Large intestine (tissue), 3 donors: ENCODE measurements around the gene IFNA14. TPM values are rescaled to one million over a fixed set of nuclear protein-coding genes. Genes with fewer than 3 reads are reported as not detected.
"Not testable (repeated sequence)": the region's sequence is repeated elsewhere in the genome, so short reads cannot be mapped to it uniquely, and the experiment has no call there.

Experiments used
- DNase-seq, 2 donors: peaks; one replicate each; pipeline versions ENCODE4 v3.0.0 to v3.0.0-alpha.2; 2013
- H3K27ac ChIP-seq: one replicate; pipeline ENCODE4 v1.5.1; 2013; ENCODE audit warnings: low read length
- H3K27me3 ChIP-seq: 2 replicates; pipeline ENCODE4 v1.6.1; 2013; ENCODE audit warnings: low read length; ENCODE audit not compliant: control insufficient read depth, insufficient read depth
- H3K36me3 ChIP-seq: 2 replicates; pipeline ENCODE4 v1.6.1; 2013; ENCODE audit warnings: low read length; ENCODE audit not compliant: control insufficient read depth, insufficient read depth
- H3K4me1 ChIP-seq: one replicate; pipeline ENCODE4 v1.6.1; 2013; ENCODE audit warnings: low read length; ENCODE audit not compliant: control insufficient read depth, insufficient read depth
- H3K4me3 ChIP-seq: one replicate; pipeline ENCODE4 v1.5.1; 2013; ENCODE audit warnings: low read length
- H3K9me3 ChIP-seq: one replicate; pipeline ENCODE4 v1.6.1; 2013; ENCODE audit warnings: mild to moderate bottlenecking, low read depth, low read length, moderate library complexity; ENCODE audit not compliant: control insufficient read depth
- WGBS: methylation state at CpG from one replicate; pipeline ENCODE4 v1.1.5; 2013; ENCODE audit warnings: low lambda C conversion rate; ENCODE audit not compliant: insufficient coverage; 5-methylcytosine and 5-hydroxymethylcytosine counted together
- polyA plus RNA-seq: library from polyadenylated mRNA; unstranded; fragments of 120-200 nt; gene quantifications from one replicate; pipeline ENCODE4 v1.2.1, GENCODE V29; 2013

The IFNA14 gene
- polyA plus RNA-seq, 1 donor: not detected

DNA sequence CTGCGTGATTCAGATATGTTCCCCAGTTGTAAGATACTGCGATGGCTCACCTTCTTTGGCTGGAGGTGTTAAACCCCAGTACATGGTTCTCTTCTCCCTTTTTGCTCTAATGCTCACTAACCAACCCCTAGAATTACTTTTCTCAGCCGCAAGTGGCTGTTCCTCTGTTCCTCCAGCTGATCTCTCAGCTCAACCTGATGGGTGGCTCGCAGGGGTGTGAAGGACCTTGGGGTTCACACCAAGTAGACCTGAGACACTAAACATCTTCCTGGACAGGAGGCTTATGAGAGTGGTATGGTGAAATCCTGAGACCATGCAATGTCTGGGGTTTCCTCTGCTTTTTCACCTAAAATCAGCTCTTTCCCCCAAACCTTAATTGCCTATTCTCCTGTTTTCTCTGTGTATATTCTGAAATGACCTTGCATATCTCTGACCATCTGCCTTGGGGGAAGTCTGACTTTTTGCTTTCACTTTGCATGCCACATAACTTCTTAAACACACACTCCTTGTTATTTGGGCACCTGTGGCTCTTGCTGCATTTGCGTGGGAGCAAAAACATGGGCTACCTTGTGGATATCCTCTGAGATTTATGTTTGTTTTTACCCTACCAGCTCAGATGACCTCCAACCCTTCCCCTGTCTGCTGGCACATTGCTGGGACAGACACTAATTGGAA lies 15.9 kb upstream of the IFNA14 start:
- Histone ChIP-seq H3K36me3 (no peaks in the 10 kb centered on the region), H3K4me3 (no peak overlapping the region), H3K9me3 (no peaks in the 10 kb centered on the region), H3K27me3 (peaks cover 3% of the 10 kb centered on the region), H3K4me1 (no peaks in the 10 kb centered on the region), H3K27ac (no peak overlapping the region)
- no CpG with 5 or more reads among the region's 5 CpGs for WGBS
- no peak for DNase-seq

DNA sequence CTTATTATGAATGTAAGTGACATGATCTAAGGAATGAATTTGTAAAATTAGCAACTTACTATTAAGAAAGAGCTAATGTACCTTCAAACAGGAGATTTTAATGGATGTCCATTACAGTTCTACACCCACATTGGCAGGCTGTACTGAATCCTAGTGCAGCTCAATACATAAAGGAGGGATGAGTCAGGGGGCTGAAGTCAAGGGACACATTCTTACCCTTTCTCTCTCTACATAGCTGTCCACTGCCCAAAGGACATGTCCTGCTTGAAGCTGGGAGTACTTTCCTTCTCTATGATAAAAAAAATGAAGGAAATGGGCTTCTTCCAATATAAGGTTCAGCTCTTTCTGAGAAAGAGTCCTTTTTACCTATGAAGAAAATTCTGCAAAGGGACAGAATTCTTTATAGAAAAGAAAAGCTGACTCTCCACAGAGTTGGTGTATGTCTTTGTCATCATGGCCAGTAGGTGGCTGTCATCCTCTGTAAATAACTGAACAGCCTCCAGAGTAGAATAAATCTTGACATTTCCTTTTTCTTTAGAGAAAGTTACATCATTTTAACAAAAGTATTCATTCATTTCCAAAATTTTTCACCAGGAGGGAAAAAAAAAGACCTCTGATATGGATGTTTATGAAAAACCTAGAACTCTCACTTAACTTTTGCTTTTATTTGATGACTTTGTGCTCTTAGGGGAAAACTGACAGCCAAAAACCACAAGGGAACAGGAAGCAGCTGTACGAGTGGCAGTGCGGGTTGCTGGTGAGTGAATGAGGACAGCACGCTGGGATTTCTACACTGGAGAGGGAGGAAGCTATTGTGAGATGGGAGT lies 13.1 kb upstream of the IFNA14 start:
- H3K4me1 ChIP-seq: no peaks in the 10 kb centered on the region
- no peak for DNase-seq

GRCh38 chr9:21251638-21252037 lies 11.8 kb upstream of the IFNA14 start:
- H3K27me3 ChIP-seq: peaks cover 3% of the 10 kb centered on the region
- no CpG with 5 or more reads among the region's 4 CpGs for WGBS
- no peak overlapping the region for H3K27ac ChIP-seq
- H3K9me3 ChIP-seq: no peaks in the 10 kb centered on the region
- no peaks in the 10 kb centered on the region for H3K36me3 ChIP-seq
- no peaks in the 10 kb centered on the region for H3K4me1 ChIP-seq
- H3K4me3 ChIP-seq: no peak overlapping the region
- no peak for DNase-seq

More for the DNA sequence above, 13.1 kb upstream of the IFNA14 start:
- no peak overlapping the region for H3K27ac ChIP-seq
- WGBS: 0% methylated on average over 1 of the region's 3 CpGs
- H3K9me3 ChIP-seq: no peaks in the 10 kb centered on the region
- peaks cover 3% of the 10 kb centered on the region for H3K27me3 ChIP-seq
- H3K4me3 ChIP-seq: no peak overlapping the region
- H3K36me3 ChIP-seq: no peaks in the 10 kb centered on the region

GRCh38 chr9:21251190-21251589 lies 11.4 kb upstream of the IFNA14 start:
- Histone ChIP-seq H3K27ac (no peak overlapping the region), H3K27me3 (peaks cover 3% of the 10 kb centered on the region), H3K4me1 (no peaks in the 10 kb centered on the region), H3K36me3 (no peaks in the 10 kb centered on the region), H3K9me3 (no peaks in the 10 kb centered on the region), H3K4me3 (no peak overlapping the region)
- WGBS: no CpG with 5 or more reads among the region's 1 CpG
- no peak for DNase-seq

GRCh38 chr9:21244836-21245235 lies 5.0 kb upstream of the IFNA14 start:
- no peak overlapping the region for H3K27ac ChIP-seq
- no CpG with 5 or more reads among the region's 2 CpGs for WGBS
- no peaks in the 10 kb centered on the region for H3K9me3 ChIP-seq
- no peaks in the 10 kb centered on the region for H3K27me3 ChIP-seq
- no peak overlapping the region for H3K4me3 ChIP-seq
- no peaks in the 10 kb centered on the region for H3K4me1 ChIP-seq
- H3K36me3 ChIP-seq: no peaks in the 10 kb centered on the region
- DNase-seq: no peak

DNA sequence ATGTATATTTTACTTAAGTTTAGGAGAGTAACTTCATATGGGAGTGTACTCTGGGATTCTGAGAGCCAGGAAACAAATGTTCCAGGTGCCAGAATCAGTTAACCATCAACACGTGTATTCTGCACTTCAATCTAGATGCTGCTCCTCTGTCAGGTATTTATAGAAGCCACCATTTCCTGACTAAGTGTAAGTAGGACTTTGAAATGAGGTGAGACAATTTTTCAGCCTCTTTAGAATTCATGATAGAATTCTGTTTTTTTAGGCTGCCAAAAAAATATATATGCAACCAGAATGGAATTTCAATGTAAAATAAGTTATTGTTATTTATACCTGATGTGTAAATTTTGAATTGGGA lies 3.5 kb downstream of the IFNA14 start:
- DNase-seq, H3K4me3 ChIP-seq, H3K27ac ChIP-seq, H3K4me1 ChIP-seq, H3K27me3 ChIP-seq, H3K36me3 ChIP-seq, H3K9me3 ChIP-seq: not testable (repeated sequence)
- WGBS: no CpG with 5 or more reads among the region's 1 CpG

- not testable (repeated sequence) for H3K36me3 ChIP-seq, H3K9me3 ChIP-seq, H3K27ac ChIP-seq, H3K4me1 ChIP-seq, H3K27me3 ChIP-seq, H3K4me3 ChIP-seq
- WGBS: no CpG with 5 or more reads among the region's 8 CpGs
- DNase-seq: peak in 1 of 2 donors; percentile 17
These were observed 4.1 kb downstream of the IFNA14 start for GRCh38 chr9:21235468-21236359.

GRCh38 chr9:21234153-21234687 lies 5.6 kb downstream of the IFNA14 start:
- WGBS: no CpG with 5 or more reads among the region's 4 CpGs
- Histone ChIP-seq H3K27me3 (no peaks in the 10 kb centered on the region), H3K4me3 (no peak overlapping the region), H3K4me1 (no peaks in the 10 kb centered on the region), H3K9me3 (no peaks in the 10 kb centered on the region), H3K27ac (no peak overlapping the region), H3K36me3 (no peaks in the 10 kb centered on the region)
- DNase-seq: no peak

- WGBS: no CpG with 5 or more reads among the region's 2 CpGs
- no peaks in the 10 kb centered on the region for H3K36me3 ChIP-seq
- no peaks in the 10 kb centered on the region for H3K4me1 ChIP-seq
- no peaks in the 10 kb centered on the region for H3K27me3 ChIP-seq
- no peak for DNase-seq
- no peaks in the 10 kb centered on the region for H3K9me3 ChIP-seq
- no peak overlapping the region for H3K4me3 ChIP-seq
- H3K27ac ChIP-seq: no peak overlapping the region
These were observed 6.5 kb downstream of the IFNA14 start for GRCh38 chr9:21233258-21233657.

DNA sequence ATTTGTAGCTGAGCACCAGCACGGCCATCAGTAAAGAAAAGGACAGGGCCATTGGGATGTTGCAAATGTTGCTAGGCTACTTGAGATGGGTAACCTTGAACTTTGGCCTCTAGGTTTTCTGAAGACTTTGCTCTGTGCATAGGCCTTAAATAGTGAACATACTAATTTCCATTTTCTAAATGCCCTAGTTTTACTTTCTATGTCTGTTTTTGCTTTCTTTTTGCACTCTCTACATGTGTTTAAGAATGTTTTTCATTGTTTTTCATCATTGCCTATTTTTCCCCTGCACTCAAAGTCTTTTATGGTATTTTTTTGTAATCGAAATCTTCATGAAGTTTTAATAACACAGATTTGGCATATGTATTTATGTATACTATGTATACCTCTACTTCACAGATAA lies 11.7 kb downstream of the IFNA14 start, which contains the start of gene IFNA17:
Gene IFNA17 (minus strand): TSS at position 101 of the 400 bp plus-strand sequence. CDS start 49 bp downstream, at position 52.
- no peak within 1 kb of the TSS for H3K4me3 ChIP-seq
- WGBS: 100% methylated on average over 1 of the region's 2 CpGs

More for the DNA sequence above, 11.7 kb downstream of the IFNA14 start, which contains the start of gene IFNA17:
- Histone ChIP-seq H3K4me1 (no peaks in the 10 kb centered on the region), H3K36me3 (no peaks in the 10 kb centered on the region), H3K27me3 (no peaks in the 10 kb centered on the region), H3K27ac (no peak within 1 kb of the TSS), H3K9me3 (no peaks in the 10 kb centered on the region)
- no peak for DNase-seq
